Lung (tissue), 12 donors: Measurements from ENCODE around the gene SCN3B. TPM values are rescaled to one million over a fixed set of nuclear protein-coding genes. Genes with fewer than 3 reads are reported as not detected.

ENCODE experiments used
- ATAC-seq: fragments of 200-7000 bp; cut with Tn5 transposase; one replicate; pipeline ENCODE4 v1.9.1; 2020; ENCODE audit warnings: moderate number of reproducible peaks; ENCODE audit not compliant: insufficient read depth, low FRiP score
- DNase-seq, 3 donors: peaks; one replicate each; pipeline ENCODE4 v3.0.0-alpha.2; 2013 to 2017
- H3K27ac ChIP-seq, 2 donors: one replicate each; pipeline ENCODE4 v1.5.1; 2013; ENCODE audit warnings: mild to moderate bottlenecking in 2 of 2, moderate library complexity in 2 of 2, control low read depth in 1 of 2, inconsistent platforms in 1 of 2, low read depth in 1 of 2, low read length in 1 of 2
- H3K27me3 ChIP-seq, 3 donors: one replicate each; pipeline ENCODE4 v1.5.1; 2013; ENCODE audit warnings: low read length in 2 of 3; ENCODE audit not compliant: control insufficient read depth in 3 of 3, insufficient read depth in 3 of 3
- H3K36me3 ChIP-seq, 4 donors: one replicate each; pipeline ENCODE4 v1.5.1; 2013; ENCODE audit warnings: low read length in 4 of 4, mild to moderate bottlenecking in 1 of 4, moderate library complexity in 1 of 4; ENCODE audit not compliant: control insufficient read depth in 4 of 4, insufficient read depth in 4 of 4
- H3K4me1 ChIP-seq, 5 donors: one replicate each; pipeline ENCODE4 v1.5.1; 2013; ENCODE audit warnings: low read length in 5 of 5, mild to moderate bottlenecking in 2 of 5, moderate library complexity in 1 of 5; ENCODE audit not compliant: control insufficient read depth in 5 of 5, insufficient read depth in 5 of 5
- H3K4me3 ChIP-seq: one replicate; pipeline ENCODE4 v1.5.1; 2013; ENCODE audit warnings: mild to moderate bottlenecking, control low read depth, moderate library complexity
- H3K9ac ChIP-seq, 2 donors: one replicate each; pipeline ENCODE4 v1.5.1; 2013; ENCODE audit warnings: low read length in 2 of 2, control low read depth in 1 of 2; ENCODE audit not compliant: insufficient read depth in 1 of 2
- H3K9me3 ChIP-seq, 4 donors: one replicate each; pipeline ENCODE4 v1.5.1; 2013; ENCODE audit warnings: low read length in 3 of 4, mild to moderate bottlenecking in 1 of 4, moderate library complexity in 1 of 4; ENCODE audit not compliant: control insufficient read depth in 4 of 4, insufficient read depth in 3 of 4
- CTCF ChIP-seq: IDR thresholded peaks from 2 replicates; pipeline ENCODE4 v1.5.1; 2012; ENCODE audit warnings: mild to moderate bottlenecking; ENCODE audit errors: control extremely low read depth, extremely low read depth
- WGBS, 2 donors: extraction: QIAGEN DNeasy Blood & Tissue Kit; methylation state at CpG; one replicate each; pipeline ENCODE4 v1.1.7; 2013; 5-methylcytosine and 5-hydroxymethylcytosine counted together
- polyA plus RNA-seq, 2 donors: library from polyadenylated mRNA; stranded (reverse); fragments of 200-250 nt; gene quantifications; one replicate each; pipeline ENCODE4 v1.2.1, GENCODE V29; 2013
- total RNA-seq, 2 donors: library from RNA; depleted of rRNA in 1 of 2; stranded (reverse); fragments of >200 nt in 1 of 2; gene quantifications; one replicate each; pipeline ENCODE4 v1.2.1, GENCODE V29; 2014 to 2021
- donor health status: control.
- donor health status: control.
- donor health status: Bipolar disorder and iron deficiency.
- donor health status: healthy.
- donor health status: DM: yes; HTN: yes; CAD: no.

Gene SCN3B
- total and polyA plus RNA-seq, 4 donors, result 0.72 to 2.7 (median 1.2) TPM

GRCh38 chr11:123683428-123684170, 29.2 kb upstream of the SCN3B start:
- Histone ChIP-seq H3K36me3 (no peaks in the 10 kb centered on the region), H3K4me1 (no peaks in the 10 kb centered on the region), H3K27ac (no peak overlapping the region), H3K9me3 (no peaks in the 10 kb centered on the region), H3K27me3 (no peaks in the 10 kb centered on the region), H3K4me3 (no peak overlapping the region), H3K9ac (no peak overlapping the region)
- DNase-seq (no peak), ATAC-seq (no peak)
- TF ChIP-seq CTCF, result no peak
- WGBS, 2 donors, result 54 to 55% methylated on average over 8 of the region's 8 CpGs

- Histone ChIP-seq H3K4me3 (no peak overlapping the region), H3K27ac (no peak overlapping the region), H3K27me3 (no peaks in the 10 kb centered on the region), H3K4me1 (no peaks in the 10 kb centered on the region), H3K9ac (no peak overlapping the region), H3K36me3 (no peaks in the 10 kb centered on the region), H3K9me3 (no peaks in the 10 kb centered on the region)
- no peak for TF ChIP-seq CTCF
- no peak for ATAC-seq
- DNase-seq, result no peak
- WGBS, 2 donors, result 50 to 66% methylated on average over 5 of the region's 5 CpGs
Measured at GRCh38 chr11:123682696-123683410, 28.4 kb upstream of the SCN3B start.

GRCh38 chr11:123681030-123681429, 26.6 kb upstream of the SCN3B start:
- no peak for ATAC-seq
- TF ChIP-seq CTCF, result no peak
- no peaks in the 10 kb centered on the region for H3K9me3 ChIP-seq
- H3K4me1 ChIP-seq, result no peaks in the 10 kb centered on the region
- H3K27me3 ChIP-seq, result no peaks in the 10 kb centered on the region
- no peak overlapping the region for H3K27ac ChIP-seq
- H3K4me3 ChIP-seq, result no peak overlapping the region
- H3K36me3 ChIP-seq, result no peaks in the 10 kb centered on the region
- WGBS, 2 donors, result 77 to 83% methylated on average over 2 of the region's 2 CpGs
- DNase-seq, result no peak
- H3K9ac ChIP-seq, result no peak overlapping the region
